Measurements from ENCODE around the gene C1orf116. TPM values are rescaled to one million over a fixed set of nuclear protein-coding genes. Genes with fewer than 3 reads are reported as not detected.

C1orf116 gene
- total RNA-seq, 1 experiment from 2014 or later = 0.09 TPM

GRCh38 chr1:206986885-206987284 lies 45.7 kb downstream of the C1orf116 start:
- no peak for DNase-seq (ENCODE audit: low spot score)
- Histone ChIP-seq H3K4me3 (ENCODE audit: low read depth, low read length, poor library complexity, severe bottlenecking) (no peak overlapping the region), H3K36me3 (ENCODE audit: insufficient read depth, low read length, poor library complexity, severe bottlenecking) (no peaks in the 10 kb centered on the region), H3K27ac (ENCODE audit: low read depth, low read length, poor library complexity, severe bottlenecking) (no peak overlapping the region), H3K4me1 (ENCODE audit: insufficient read depth, low read length, poor library complexity, severe bottlenecking) (no peaks in the 10 kb centered on the region), H3K9me3 (ENCODE audit: low read depth, low read length, poor library complexity, severe bottlenecking) (no peaks in the 10 kb centered on the region), H3K27me3 (replicated peaks; ENCODE audit: insufficient read depth, low read depth, low read length, poor library complexity) (peaks cover 65% of the 10 kb centered on the region)
- no TSS peak for BruUV-seq (replicated peaks)
- ChIA-PET CTCF (no interaction called here), POLR2A (ENCODE audit: low non-redundant PET) (no interaction called here)
- intact Hi-C loops (cut with micrococcal nuclease; ENCODE audit: unreplicated experiment) = loop anchor here (10.0 kb wide), 2 partner anchors 352 to 512 kb away; partner anchors contain the start of genes DYRK3 and IKBKE
- TF ChIP-seq EZH2 (IDR thresholded peaks at IDR 0.05; ENCODE audit: borderline replicate concordance, low read depth, low read length, poor library complexity, severe bottlenecking) = no peak
- TF ChIP-seq, protein P1, sequence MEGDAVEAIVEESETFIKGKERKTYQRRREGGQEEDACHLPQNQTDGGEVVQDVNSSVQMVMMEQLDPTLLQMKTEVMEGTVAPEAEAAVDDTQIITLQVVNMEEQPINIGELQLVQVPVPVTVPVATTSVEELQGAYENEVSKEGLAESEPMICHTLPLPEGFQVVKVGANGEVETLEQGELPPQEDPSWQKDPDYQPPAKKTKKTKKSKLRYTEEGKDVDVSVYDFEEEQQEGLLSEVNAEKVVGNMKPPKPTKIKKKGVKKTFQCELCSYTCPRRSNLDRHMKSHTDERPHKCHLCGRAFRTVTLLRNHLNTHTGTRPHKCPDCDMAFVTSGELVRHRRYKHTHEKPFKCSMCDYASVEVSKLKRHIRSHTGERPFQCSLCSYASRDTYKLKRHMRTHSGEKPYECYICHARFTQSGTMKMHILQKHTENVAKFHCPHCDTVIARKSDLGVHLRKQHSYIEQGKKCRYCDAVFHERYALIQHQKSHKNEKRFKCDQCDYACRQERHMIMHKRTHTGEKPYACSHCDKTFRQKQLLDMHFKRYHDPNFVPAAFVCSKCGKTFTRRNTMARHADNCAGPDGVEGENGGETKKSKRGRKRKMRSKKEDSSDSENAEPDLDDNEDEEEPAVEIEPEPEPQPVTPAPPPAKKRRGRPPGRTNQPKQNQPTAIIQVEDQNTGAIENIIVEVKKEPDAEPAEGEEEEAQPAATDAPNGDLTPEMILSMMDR (conservative IDR thresholded peaks at IDR 0.05; ENCODE audit: low read depth, low read length) = no peak

GRCh38 chr1:206986402-206986801 lies 46.2 kb downstream of the C1orf116 start:
- BruUV-seq (replicated peaks) = no TSS peak
- Histone ChIP-seq H3K27me3 (replicated peaks; ENCODE audit: insufficient read depth, low read depth, low read length, poor library complexity) (peaks cover 65% of the 10 kb centered on the region), H3K4me1 (ENCODE audit: insufficient read depth, low read length, poor library complexity, severe bottlenecking) (no peaks in the 10 kb centered on the region), H3K9me3 (ENCODE audit: low read depth, low read length, poor library complexity, severe bottlenecking) (no peaks in the 10 kb centered on the region), H3K4me3 (ENCODE audit: low read depth, low read length, poor library complexity, severe bottlenecking) (no peak overlapping the region), H3K36me3 (ENCODE audit: insufficient read depth, low read length, poor library complexity, severe bottlenecking) (no peaks in the 10 kb centered on the region), H3K27ac (ENCODE audit: low read depth, low read length, poor library complexity, severe bottlenecking) (no peak overlapping the region)
- POLR2A ChIA-PET (ENCODE audit: low non-redundant PET) = no interaction called here
- intact Hi-C loops (cut with micrococcal nuclease; ENCODE audit: unreplicated experiment) = loop anchor here (10.0 kb wide), 2 partner anchors 352 to 512 kb away; partner anchors contain the start of genes DYRK3 and IKBKE
- no peak for DNase-seq (ENCODE audit: low spot score)
- TF ChIP-seq, protein P1 (conservative IDR thresholded peaks at IDR 0.05; ENCODE audit: low read depth, low read length) = no peak
- no peak for TF ChIP-seq EZH2 (IDR thresholded peaks at IDR 0.05; ENCODE audit: borderline replicate concordance, low read depth, low read length, poor library complexity, severe bottlenecking)
- CTCF ChIA-PET = no interaction called here

- H3K27ac ChIP-seq (ENCODE audit: low read depth, low read length, poor library complexity, severe bottlenecking) = no peak overlapping the region
- ChIA-PET POLR2A (ENCODE audit: low non-redundant PET) (no interaction called here), CTCF (no interaction called here)
- no peaks in the 10 kb centered on the region for H3K4me1 ChIP-seq (ENCODE audit: insufficient read depth, low read length, poor library complexity, severe bottlenecking)
- H3K36me3 ChIP-seq (ENCODE audit: insufficient read depth, low read length, poor library complexity, severe bottlenecking) = no peaks in the 10 kb centered on the region
- H3K4me3 ChIP-seq (ENCODE audit: low read depth, low read length, poor library complexity, severe bottlenecking) = no peak overlapping the region
- TF ChIP-seq, protein P1 (conservative IDR thresholded peaks at IDR 0.05; ENCODE audit: low read depth, low read length) = no peak
- no peak for TF ChIP-seq EZH2 (IDR thresholded peaks at IDR 0.05; ENCODE audit: borderline replicate concordance, low read depth, low read length, poor library complexity, severe bottlenecking)
- DNase-seq (ENCODE audit: low spot score) = no peak
- intact Hi-C loops (cut with micrococcal nuclease; ENCODE audit: unreplicated experiment) = loop anchor here (10.0 kb wide), 2 partner anchors 350 to 510 kb away; partner anchors contain the start of genes DYRK3 and IKBKE
- H3K27me3 ChIP-seq (replicated peaks; ENCODE audit: insufficient read depth, low read depth, low read length, poor library complexity) = peaks cover 65% of the 10 kb centered on the region
- H3K9me3 ChIP-seq (ENCODE audit: low read depth, low read length, poor library complexity, severe bottlenecking) = no peaks in the 10 kb centered on the region
- BruUV-seq (replicated peaks) = no TSS peak
Observed at GRCh38 chr1:206985162-206985749, 47.3 kb downstream of the C1orf116 start.

All from A673 (cell line).